Colon (tissue), 2 donors: ENCODE results near the gene MAU2.
"Not testable (repeated sequence)": the region's sequence is repeated elsewhere in the genome, so short reads cannot be mapped to it uniquely, and the experiment has no call there.

ENCODE experiments used
- FAIRE-seq: peaks from 2 replicates; lab custom pipeline; 2012; peaks lifted over from hg19 to GRCh38; lab: Jason Lieb, UNC
- donor health status: control.
- donor health status: control.

Gene MAU2

GRCh38 chr19:19384486-19384885, 63.9 kb downstream of the MAU2 start:
- no peak for FAIRE-seq

- FAIRE-seq = peak; percentile 68
Observed at GRCh38 chr19:19385131-19385895, 64.7 kb downstream of the MAU2 start.

DNA sequence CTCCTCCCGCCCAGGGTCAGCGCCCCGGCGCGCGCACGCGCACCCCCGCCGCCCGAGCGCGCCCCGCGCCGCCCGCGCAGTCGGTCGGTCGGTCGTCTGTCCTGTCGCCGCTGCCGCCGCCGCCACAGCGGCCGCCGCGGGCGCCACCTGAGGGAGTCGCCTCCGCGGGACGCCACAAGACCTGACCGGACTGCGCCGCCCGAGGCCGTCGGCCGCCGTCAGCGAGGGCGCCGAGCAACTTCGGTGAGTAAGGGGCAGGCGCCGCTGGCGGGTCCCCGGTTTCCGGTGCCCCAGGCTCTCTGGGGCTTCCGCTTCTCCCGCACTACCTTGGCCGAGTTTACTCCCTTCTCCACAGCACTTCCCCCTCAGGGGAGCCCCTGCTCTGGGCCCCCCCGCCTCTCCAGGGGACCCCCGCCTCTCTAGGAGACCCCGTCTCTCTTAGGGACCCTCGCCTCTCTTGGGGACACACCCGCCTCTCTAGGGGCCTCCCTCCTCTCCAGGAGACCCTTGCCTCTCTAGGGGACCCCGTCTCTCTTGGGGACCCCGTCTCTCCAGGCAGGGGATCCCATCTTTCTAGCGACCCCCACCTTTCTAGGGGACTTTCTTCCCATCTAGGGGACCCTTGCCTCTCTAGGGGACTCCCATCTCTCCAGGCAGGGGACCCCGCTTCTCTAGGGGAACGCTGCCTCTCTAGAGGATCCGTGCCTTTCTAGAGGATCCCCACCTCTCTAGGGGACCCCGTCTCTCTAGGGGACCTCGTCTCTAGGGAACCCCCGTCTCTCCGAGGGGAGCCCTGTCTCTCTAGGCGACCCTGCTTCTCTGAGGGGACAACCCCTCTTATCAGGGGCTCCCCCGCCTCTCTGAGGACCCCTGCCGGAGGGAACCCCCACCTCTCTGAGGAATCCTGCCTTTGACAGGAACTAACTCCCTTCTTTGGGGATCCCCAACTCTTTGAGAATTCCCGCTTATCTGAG, 65.6 kb downstream of the MAU2 start:
- no peak for FAIRE-seq

- FAIRE-seq = no peak
Observed at GRCh38 chr19:19387108-19387507, 66.5 kb downstream of the MAU2 start.

- no peak for FAIRE-seq
Observed at GRCh38 chr19:19388568-19389555, 68.2 kb downstream of the MAU2 start.

- not testable (repeated sequence) for FAIRE-seq
Observed at GRCh38 chr19:19389683-19390082, 69.1 kb downstream of the MAU2 start.

DNA sequence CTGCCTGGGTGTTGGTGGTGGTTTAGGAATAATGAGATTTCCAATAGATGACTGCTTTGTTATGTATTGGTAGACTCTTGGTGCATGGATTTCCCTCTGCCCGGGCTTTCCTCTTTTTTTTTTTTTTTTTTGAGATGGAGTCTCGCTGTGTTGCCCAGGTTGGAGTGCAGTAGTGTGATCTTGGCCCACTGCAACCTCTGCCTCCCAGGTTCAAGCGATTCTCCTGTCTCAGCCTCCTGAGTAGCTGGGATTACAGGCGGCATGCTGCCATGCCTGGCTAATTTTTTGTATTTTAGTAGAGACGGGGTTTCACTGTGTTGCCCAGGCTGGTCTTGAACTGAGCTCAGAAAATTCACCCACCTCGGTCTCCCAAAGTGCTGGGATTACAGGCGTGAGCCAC, 73.7 kb downstream of the MAU2 start:
- not testable (repeated sequence) for FAIRE-seq

DNA sequence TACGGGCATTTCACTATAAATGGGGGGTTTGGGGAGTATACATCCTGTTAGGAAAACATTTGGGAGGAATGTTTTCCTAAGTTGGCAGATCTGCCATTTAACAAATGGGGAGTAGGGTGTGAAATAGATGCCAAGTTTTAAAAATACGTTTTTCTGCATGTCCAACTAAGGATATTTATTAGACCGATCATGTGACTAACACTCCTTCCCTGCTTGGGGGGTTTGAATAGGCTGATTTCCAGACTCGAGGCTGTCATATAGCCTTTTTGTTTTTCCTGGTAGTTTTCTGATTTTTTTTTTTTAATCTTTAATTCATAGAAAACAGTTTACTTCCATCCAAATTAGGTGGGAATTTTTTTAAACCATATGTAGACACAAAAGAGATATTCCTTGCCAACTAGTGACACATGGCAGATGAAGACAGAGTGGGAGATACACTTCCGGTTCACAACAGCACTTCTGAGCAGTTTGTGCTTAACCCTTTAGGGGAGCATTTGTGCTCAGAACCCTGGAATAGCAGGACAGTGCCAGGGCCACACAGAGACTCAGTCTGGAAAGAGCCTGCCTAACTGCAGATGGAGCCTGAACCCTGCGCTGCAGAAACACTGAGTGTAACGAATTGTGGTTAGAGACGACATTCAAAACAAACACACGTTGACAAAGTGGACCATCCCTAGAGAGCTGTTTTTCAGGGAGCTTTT, 79.3 kb downstream of the MAU2 start:
- FAIRE-seq = no peak

DNA sequence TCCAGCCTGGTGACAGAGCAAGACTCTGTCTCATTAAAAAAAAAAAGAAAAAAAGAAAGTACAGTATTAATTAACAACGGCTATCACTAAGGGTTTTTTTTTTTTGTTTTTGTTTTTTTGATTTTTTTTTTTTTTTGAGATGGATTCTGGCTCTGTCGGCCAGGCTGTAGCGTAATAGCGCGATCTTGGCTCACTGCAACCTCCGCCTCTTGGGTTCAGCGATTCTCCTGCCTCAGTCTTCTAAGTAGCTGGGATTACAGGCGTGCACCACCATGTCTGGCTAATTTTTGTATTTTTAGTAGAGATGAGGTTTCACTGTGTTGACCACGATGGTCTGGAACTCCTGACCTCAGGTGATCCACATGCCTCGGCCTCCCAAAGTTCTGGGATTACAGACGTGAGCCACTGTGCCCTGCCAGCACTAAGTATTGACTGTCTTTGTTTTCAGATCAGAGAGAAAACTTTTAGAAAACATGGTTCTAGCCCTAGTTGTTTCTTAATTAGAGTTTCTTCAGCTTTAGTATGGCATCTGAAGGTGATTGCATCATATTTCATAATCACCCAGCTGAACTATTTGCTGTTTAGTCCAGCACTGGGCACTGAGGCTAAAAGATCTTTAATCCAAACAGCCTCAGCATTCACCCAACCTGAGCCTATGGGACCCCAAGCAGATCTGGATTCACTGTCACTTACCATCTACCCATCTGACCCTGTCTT, 82.2 kb downstream of the MAU2 start:
- no peak for FAIRE-seq

- no peak for FAIRE-seq
Observed at GRCh38 chr19:19403373-19403901, 82.8 kb downstream of the MAU2 start.

DNA sequence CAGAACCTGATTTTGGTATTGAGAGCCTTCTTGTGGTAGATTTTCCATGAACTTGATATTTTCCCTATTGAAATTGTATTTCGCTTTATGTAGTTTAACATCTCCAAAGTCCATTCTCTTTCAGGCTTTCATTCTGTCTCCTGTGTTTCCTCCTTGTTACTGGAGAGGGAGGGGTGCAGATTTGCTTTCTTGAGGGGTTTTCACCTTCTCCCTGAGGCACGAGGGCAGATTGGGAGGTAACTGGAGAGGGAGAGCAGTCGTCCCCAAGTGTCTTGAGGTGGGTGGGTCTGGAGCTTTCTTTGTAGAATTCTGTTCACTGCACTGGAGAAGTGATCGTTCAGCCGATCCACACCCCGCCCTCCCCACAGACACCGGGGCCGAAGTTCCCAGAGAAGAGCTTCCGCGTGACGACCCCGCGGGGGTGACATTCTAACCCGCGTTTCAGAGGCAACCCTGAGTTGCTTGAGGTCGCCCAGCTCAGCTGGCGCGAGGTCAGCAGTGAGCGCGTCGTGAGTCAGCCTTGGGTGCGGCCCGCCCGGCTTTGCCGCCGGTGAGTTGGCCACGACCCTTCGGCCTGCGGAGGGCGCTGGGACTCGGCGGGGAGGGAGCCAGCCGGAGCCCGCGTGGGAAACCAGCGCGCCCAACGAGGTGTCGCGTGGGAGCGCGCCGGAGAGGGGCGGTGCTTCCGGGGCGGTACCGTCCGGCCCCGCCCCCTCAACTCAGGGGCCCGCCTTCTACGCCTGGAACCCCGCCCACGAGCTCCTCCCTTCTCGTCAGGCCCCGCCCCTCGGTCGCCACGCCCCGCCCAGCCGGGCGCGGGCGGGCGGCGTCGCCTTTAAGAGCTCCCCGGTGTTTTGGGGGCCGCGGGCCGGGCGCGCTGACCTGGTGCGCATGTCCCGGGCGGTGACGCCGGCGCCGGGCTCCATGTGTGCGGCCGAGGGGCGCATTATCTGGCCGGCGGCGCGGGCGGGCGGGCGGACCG, 84.5 kb downstream of the MAU2 start, which contains the start of gene GATAD2A:
TSS of gene GATAD2A (plus strand) at position 797 of the 982 bp plus-strand sequence. CDS start 59,671 bp downstream, outside the sequence.
- no peak for FAIRE-seq

DNA sequence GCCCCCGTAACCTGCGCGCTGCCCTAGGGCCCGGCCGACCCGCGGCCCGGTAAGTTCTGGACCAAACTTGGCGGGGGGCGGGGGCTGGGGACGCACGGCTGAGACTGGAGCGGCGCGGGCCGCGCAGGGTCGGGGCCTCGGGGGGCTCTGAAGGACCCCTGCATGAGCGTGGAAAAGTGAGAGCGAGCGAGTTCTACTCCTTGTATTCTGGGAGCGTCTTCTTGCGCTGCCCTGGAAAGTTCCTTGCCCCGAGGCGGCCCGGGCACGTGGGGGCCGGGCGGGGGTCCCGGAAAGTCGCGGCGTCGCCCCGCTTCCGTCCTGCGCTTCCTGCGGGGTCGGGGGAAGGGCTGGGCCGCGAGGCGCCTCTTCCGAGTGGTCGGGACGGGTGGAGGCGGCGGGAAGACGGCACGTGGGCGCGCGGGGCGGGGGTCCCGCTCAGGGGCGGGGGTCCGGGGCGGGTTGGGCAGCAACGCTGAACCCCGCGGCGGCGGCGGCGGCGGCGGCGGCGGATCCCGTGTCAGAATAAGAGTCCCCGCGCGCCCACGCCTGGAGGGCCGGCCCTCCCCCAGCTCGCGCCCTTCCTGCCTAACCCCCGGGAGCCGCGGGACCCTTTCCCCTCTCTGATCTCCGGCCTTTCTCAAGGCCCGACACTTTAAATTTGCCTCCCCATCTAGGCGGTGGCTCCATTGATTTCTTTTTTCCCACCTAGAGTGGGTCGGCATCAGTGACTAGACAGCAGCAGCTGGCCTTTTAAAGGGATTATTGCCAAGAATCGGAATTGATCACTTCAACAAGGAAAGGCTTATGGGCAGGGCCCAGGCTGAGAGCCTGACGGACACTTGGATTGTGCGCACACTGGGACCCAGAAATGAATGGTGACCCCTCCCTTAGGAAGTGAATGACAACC, 85.6 kb downstream of the MAU2 start:
- FAIRE-seq = no peak

GRCh38 chr19:19406878-19407632, 86.4 kb downstream of the MAU2 start:
- no peak for FAIRE-seq

- FAIRE-seq = no peak
Observed at GRCh38 chr19:19407633-19407930, 87.0 kb downstream of the MAU2 start.
